ENCODE results near the gene APOBEC3H. TPM values are rescaled to one million over a fixed set of nuclear protein-coding genes. Genes with fewer than 3 reads are reported as not detected.

Gene APOBEC3H
- total and polyA plus RNA-seq, 12 donors: 0.15 to 8.6 (median 0.52) TPM; not detected in 3

GRCh38 chr22:39125622-39126021 is 28.6 kb downstream of the APOBEC3H start:
- DNase-seq: no peak
- no peaks in the 10 kb centered on the region for H3K9me3 ChIP-seq (replicated peaks in 1 of 3)
- H3K27ac ChIP-seq: no peak overlapping the region
- no peaks in the 10 kb centered on the region for H3K4me1 ChIP-seq (replicated peaks in 1 of 2)
- TF ChIP-seq POLR2A (IDR thresholded peaks at IDR 0.05): no peak
- TF ChIP-seq CTCF (IDR thresholded peaks at IDR 0.05): no peak
- intact Hi-C loops (cut with DNase I): loop anchor here in 1 of 2 donors (10.0 kb wide), 1 partner anchor 261 kb away; no protein-coding TSS in a partner anchor
- 73 to 87% (median 84%) methylated on average over 5 of the region's 5 CpGs for WGBS, 4 donors
- H3K27me3 ChIP-seq: no peaks in the 10 kb centered on the region
- H3K4me3 ChIP-seq: no peak overlapping the region
- no peaks in the 10 kb centered on the region for H3K36me3 ChIP-seq (replicated peaks in 1 of 2)

- intact Hi-C loops (cut with DNase I): loop anchor here in 1 of 2 donors (10.0 kb wide), 1 partner anchor 264 kb away; no protein-coding TSS in a partner anchor
- Histone ChIP-seq H3K27me3 (no peaks in the 10 kb centered on the region), H3K4me1 (replicated peaks in 1 of 2) (peaks cover 0 to 9% of the 10 kb centered on the region in 2 donors), H3K4me3 (no peak overlapping the region), H3K9me3 (replicated peaks in 1 of 3) (no peaks in the 10 kb centered on the region), H3K36me3 (replicated peaks in 1 of 2) (no peaks in the 10 kb centered on the region), H3K27ac (no peak overlapping the region)
- WGBS, 4 donors: 89 to 98% (median 94%) methylated on average over 6 of the region's 6 CpGs
- DNase-seq: no peak
- TF ChIP-seq CTCF (IDR thresholded peaks at IDR 0.05) (no peak), POLR2A (IDR thresholded peaks at IDR 0.05) (no peak)
These were observed 31.5 kb downstream of the APOBEC3H start for GRCh38 chr22:39128508-39128907.

- WGBS, 4 donors: 84 to 94% (median 91%) methylated on average over 4 of the region's 4 CpGs
- Histone ChIP-seq H3K4me3 (no peak overlapping the region), H3K9me3 (replicated peaks in 1 of 3) (no peaks in the 10 kb centered on the region), H3K27me3 (no peaks in the 10 kb centered on the region), H3K36me3 (replicated peaks in 1 of 2) (no peaks in the 10 kb centered on the region), H3K4me1 (replicated peaks in 1 of 2) (peaks cover 0 to 9% of the 10 kb centered on the region in 2 donors), H3K27ac (no peak overlapping the region)
- TF ChIP-seq CTCF (IDR thresholded peaks at IDR 0.05) (no peak), POLR2A (IDR thresholded peaks at IDR 0.05) (no peak)
- DNase-seq: no peak
- intact Hi-C loops (cut with DNase I): loop anchor here in 1 of 2 donors (10.0 kb wide), 1 partner anchor 264 kb away; no protein-coding TSS in a partner anchor
These were observed 32.0 kb downstream of the APOBEC3H start for GRCh38 chr22:39129081-39129480.

- Histone ChIP-seq H3K4me3 (no peak overlapping the region), H3K4me1 (replicated peaks in 1 of 2) (peaks cover 0 to 9% of the 10 kb centered on the region in 2 donors), H3K27me3 (no peaks in the 10 kb centered on the region), H3K9me3 (replicated peaks in 1 of 3) (no peaks in the 10 kb centered on the region), H3K36me3 (replicated peaks in 1 of 2) (no peaks in the 10 kb centered on the region), H3K27ac (no peak overlapping the region)
- intact Hi-C loops (cut with DNase I): loop anchor here (10.0 kb wide), 2 partner anchors 115 to 265 kb away; partner anchors contain the start of gene APOBEC3C (in 1 of the 2)
- DNase-seq: no peak
- TF ChIP-seq POLR2A (IDR thresholded peaks at IDR 0.05): no peak
- TF ChIP-seq CTCF (IDR thresholded peaks at IDR 0.05): no peak
- 94 to 97% (median 94%) methylated on average over 9 of the region's 9 CpGs for WGBS, 4 donors
These were observed 32.7 kb downstream of the APOBEC3H start for GRCh38 chr22:39129746-39130145.

Measured in adrenal gland (tissue), 12 donors.